Thymus (tissue), 11 donors: ENCODE results near the gene NEO1. TPM values are rescaled to one million over a fixed set of nuclear protein-coding genes. Genes with fewer than 3 reads are reported as not detected.
A peak's percentile ranks its signal among the peaks of the same experiment; 100 is the strongest.

ENCODE experiments used
- DNase-seq, 9 donors: peaks; one replicate each; pipeline ENCODE4 v3.0.0-alpha.2; 2013; ENCODE audit warnings: low spot score in 9 of 9, low read depth in 6 of 9, missing footprints in 1 of 9
- H3K27ac ChIP-seq, 2 donors: one replicate each; pipeline ENCODE4 v1.5.1; 2013; ENCODE audit warnings: control low read depth in 1 of 2, low read depth in 1 of 2, low read length in 1 of 2, mild to moderate bottlenecking in 1 of 2, moderate library complexity in 1 of 2
- H3K27me3 ChIP-seq, 2 donors: one replicate each; pipeline ENCODE4 v1.5.1; 2013; ENCODE audit warnings: low read length in 1 of 2; ENCODE audit not compliant: control insufficient read depth in 2 of 2, insufficient read depth in 1 of 2
- H3K36me3 ChIP-seq, 2 donors: one replicate each; pipeline ENCODE4 v1.5.1; 2013; ENCODE audit warnings: low read length in 1 of 2, mild to moderate bottlenecking in 1 of 2, moderate library complexity in 1 of 2; ENCODE audit not compliant: control insufficient read depth in 2 of 2, insufficient read depth in 2 of 2
- H3K4me1 ChIP-seq, 2 donors: one replicate each; pipeline ENCODE4 v1.5.1; 2013; ENCODE audit warnings: low read length in 2 of 2; ENCODE audit not compliant: control insufficient read depth in 2 of 2, insufficient read depth in 2 of 2
- H3K4me3 ChIP-seq, 2 donors: one replicate each; pipeline ENCODE4 v1.5.1; 2013; ENCODE audit warnings: low read length in 2 of 2, control low read depth in 1 of 2, mild to moderate bottlenecking in 1 of 2
- H3K9me3 ChIP-seq, 2 donors: one replicate each; pipeline ENCODE4 v1.5.1; 2013; ENCODE audit warnings: low read length in 1 of 2, mild to moderate bottlenecking in 1 of 2; ENCODE audit not compliant: control insufficient read depth in 2 of 2, insufficient read depth in 1 of 2
- WGBS: extraction: QIAGEN DNeasy Blood & Tissue Kit; methylation state at CpG from one replicate; pipeline ENCODE4 v1.1.7; 2013; 5-methylcytosine and 5-hydroxymethylcytosine counted together
- polyA plus RNA-seq: library from polyadenylated mRNA; stranded (reverse); fragments of 200-250 nt; gene quantifications from one replicate; pipeline ENCODE4 v1.2.3, GENCODE V29; 2013
- total RNA-seq: library from RNA; stranded (reverse); fragments of 120-200 nt; gene quantifications from one replicate; pipeline ENCODE4 v1.2.4, GENCODE V29; 2013
- donor health status: healthy.

NEO1 gene
- total and polyA plus RNA-seq, 2 donors: 4.4 to 6.1 TPM

- H3K27ac ChIP-seq: no peak overlapping the region
- H3K4me3 ChIP-seq: no peak overlapping the region
- H3K4me1 ChIP-seq: no peaks in the 10 kb centered on the region
- no peak for DNase-seq
- no peaks in the 10 kb centered on the region for H3K9me3 ChIP-seq
- H3K36me3 ChIP-seq: no peaks in the 10 kb centered on the region
- 84% methylated on average over 3 of the region's 3 CpGs for WGBS
- H3K27me3 ChIP-seq: no peaks in the 10 kb centered on the region
Measured at GRCh38 chr15:73270366-73271097, 218.3 kb downstream of the NEO1 start.

DNA sequence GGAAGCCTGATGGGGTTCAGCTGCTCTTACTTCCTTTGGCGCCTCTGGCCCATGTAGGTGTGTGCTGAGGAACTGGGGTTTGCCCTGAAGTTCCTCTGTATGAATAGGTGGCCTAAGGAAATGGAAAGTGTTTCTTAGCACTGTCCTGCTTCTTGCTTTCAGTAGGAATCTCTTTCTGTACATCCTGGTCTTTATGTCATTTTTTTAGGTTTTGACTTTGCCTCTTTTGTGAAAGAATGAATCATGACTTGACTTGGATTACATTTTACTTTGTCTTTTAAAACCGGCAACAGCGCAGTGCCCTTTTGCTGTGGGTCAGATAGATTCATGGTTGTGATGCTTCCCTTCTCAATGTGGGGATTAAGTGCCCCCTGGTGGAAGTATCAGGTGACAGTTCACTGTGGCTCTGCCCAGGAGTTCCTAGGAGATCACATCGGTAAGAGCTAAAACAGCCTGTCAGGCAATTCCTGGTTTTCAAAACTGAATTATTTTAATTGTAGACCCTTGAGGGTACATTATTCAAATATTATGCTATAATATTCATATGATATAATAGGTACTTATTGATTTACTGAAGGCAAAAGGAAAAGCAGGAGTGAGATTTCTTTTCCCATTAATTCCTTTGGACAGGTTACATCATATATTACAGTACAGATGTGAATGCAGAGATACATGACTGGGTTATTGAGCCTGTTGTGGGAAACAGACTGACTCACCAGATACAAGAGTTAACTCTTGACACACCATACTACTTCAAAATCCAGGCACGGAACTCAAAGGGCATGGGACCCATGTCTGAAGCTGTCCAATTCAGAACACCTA lies 221.1 kb downstream of the NEO1 start:
- peak in 6 of 9 donors; percentile 4 to 40 (median 12) for DNase-seq
- no peaks in the 10 kb centered on the region for H3K4me1 ChIP-seq
- 30% methylated on average over 5 of the region's 5 CpGs for WGBS
- no peaks in the 10 kb centered on the region for H3K36me3 ChIP-seq
- H3K27me3 ChIP-seq: no peaks in the 10 kb centered on the region
- H3K9me3 ChIP-seq: no peaks in the 10 kb centered on the region
- no peak overlapping the region for H3K27ac ChIP-seq
- H3K4me3 ChIP-seq: no peak overlapping the region

- no peak for DNase-seq
- H3K27me3 ChIP-seq: no peaks in the 10 kb centered on the region
- H3K36me3 ChIP-seq: no peaks in the 10 kb centered on the region
- H3K9me3 ChIP-seq: no peaks in the 10 kb centered on the region
- no peak overlapping the region for H3K27ac ChIP-seq
- no peak overlapping the region for H3K4me3 ChIP-seq
- no peaks in the 10 kb centered on the region for H3K4me1 ChIP-seq
Measured at GRCh38 chr15:73275862-73276261, 223.6 kb downstream of the NEO1 start.

DNA sequence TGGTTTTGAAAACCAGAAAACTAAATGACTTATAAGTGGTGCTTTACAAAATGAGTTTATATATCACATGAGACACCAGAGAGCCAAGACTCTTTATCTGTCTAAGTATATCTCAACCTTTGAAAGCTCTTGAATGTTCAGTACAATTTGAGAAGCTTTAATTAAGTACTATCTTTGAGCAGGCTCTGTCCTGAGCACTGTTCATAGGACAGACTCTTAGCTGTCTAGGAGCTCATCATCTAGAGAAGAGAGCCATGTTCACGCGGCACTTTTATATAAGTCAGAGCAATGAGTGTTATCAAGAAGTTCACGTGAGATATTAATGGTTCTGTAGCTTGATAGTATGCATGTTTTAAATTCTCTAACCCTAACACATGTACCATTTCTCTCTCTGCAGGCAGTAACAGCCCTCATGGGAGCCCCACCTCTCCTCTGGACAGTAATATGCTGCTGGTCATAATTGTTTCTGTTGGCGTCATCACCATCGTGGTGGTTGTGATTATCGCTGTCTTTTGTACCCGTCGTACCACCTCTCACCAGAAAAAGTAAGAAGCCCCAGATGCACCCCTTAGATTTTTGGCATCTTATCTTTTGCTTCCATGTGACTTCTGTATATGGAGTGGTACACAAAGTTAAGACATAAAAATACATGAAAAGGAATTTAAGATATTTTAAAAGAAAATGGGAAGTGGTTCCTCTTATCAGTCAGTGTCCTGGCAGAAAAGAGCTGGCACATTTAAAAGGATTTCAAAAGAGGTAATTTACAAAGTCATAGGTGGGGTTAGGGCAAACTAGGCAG lies 230.5 kb downstream of the NEO1 start:
- no peaks in the 10 kb centered on the region for H3K4me1 ChIP-seq
- no peak overlapping the region for H3K27ac ChIP-seq
- 97% methylated on average over 8 of the region's 8 CpGs for WGBS
- no peaks in the 10 kb centered on the region for H3K27me3 ChIP-seq
- no peaks in the 10 kb centered on the region for H3K36me3 ChIP-seq
- H3K9me3 ChIP-seq: no peaks in the 10 kb centered on the region
- DNase-seq: no peak
- no peak overlapping the region for H3K4me3 ChIP-seq

GRCh38 chr15:73283366-73283962 lies 231.2 kb downstream of the NEO1 start:
- Histone ChIP-seq H3K36me3 (no peaks in the 10 kb centered on the region), H3K4me1 (no peaks in the 10 kb centered on the region)

GRCh38 chr15:73284090-73284716 lies 231.9 kb downstream of the NEO1 start:
- Histone ChIP-seq H3K27ac (no peak overlapping the region), H3K36me3 (no peaks in the 10 kb centered on the region)
- 87% methylated on average over 3 of the region's 3 CpGs for WGBS

More at GRCh38 chr15:73283366-73283962, 231.2 kb downstream of the NEO1 start:
- no peaks in the 10 kb centered on the region for H3K9me3 ChIP-seq
- H3K27me3 ChIP-seq: no peaks in the 10 kb centered on the region
- 90% methylated on average over 2 of the region's 2 CpGs for WGBS
- H3K27ac ChIP-seq: no peak overlapping the region
- DNase-seq: no peak
- no peak overlapping the region for H3K4me3 ChIP-seq

GRCh38 chr15:73286311-73286710 lies 234.0 kb downstream of the NEO1 start:
- 93% methylated on average over 2 of the region's 2 CpGs for WGBS
- DNase-seq: no peak
- Histone ChIP-seq H3K9me3 (no peaks in the 10 kb centered on the region), H3K4me3 (no peak overlapping the region), H3K4me1 (no peaks in the 10 kb centered on the region), H3K27me3 (no peaks in the 10 kb centered on the region), H3K27ac (no peak overlapping the region), H3K36me3 (no peaks in the 10 kb centered on the region)

More at GRCh38 chr15:73284090-73284716, 231.9 kb downstream of the NEO1 start:
- no peaks in the 10 kb centered on the region for H3K27me3 ChIP-seq
- DNase-seq: no peak
- no peak overlapping the region for H3K4me3 ChIP-seq
- no peaks in the 10 kb centered on the region for H3K4me1 ChIP-seq
- H3K9me3 ChIP-seq: no peaks in the 10 kb centered on the region

DNA sequence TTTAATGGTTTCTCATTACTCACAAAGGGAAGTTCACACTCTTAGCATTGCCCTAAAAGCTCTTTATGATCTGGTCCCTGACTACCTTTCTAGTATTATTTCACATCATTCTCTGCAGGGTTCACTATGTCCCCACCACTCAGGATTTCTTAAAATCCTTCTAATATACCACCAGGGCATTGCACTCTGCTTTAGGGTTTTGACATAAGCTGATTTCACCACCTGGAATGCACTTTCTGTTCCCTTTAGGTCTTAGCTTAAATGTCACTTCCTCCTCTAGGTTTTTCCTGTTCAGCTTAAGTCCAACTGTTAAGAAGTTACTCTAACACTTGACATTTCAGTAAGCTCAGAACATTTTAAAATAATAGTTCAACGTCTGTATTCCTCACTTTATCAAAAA lies 234.8 kb downstream of the NEO1 start:
- H3K27ac ChIP-seq: no peak overlapping the region
- no peaks in the 10 kb centered on the region for H3K4me1 ChIP-seq
- H3K4me3 ChIP-seq: no peak overlapping the region

More for the DNA sequence above, 234.8 kb downstream of the NEO1 start:
- 16% methylated on average over 1 of the region's 1 CpG for WGBS
- peak in 1 of 9 donors; percentile 14 for DNase-seq
- H3K9me3 ChIP-seq: no peaks in the 10 kb centered on the region
- no peaks in the 10 kb centered on the region for H3K36me3 ChIP-seq
- H3K27me3 ChIP-seq: no peaks in the 10 kb centered on the region
